Measurements from ENCODE around the gene BICC1.

BICC1 gene, protein sequence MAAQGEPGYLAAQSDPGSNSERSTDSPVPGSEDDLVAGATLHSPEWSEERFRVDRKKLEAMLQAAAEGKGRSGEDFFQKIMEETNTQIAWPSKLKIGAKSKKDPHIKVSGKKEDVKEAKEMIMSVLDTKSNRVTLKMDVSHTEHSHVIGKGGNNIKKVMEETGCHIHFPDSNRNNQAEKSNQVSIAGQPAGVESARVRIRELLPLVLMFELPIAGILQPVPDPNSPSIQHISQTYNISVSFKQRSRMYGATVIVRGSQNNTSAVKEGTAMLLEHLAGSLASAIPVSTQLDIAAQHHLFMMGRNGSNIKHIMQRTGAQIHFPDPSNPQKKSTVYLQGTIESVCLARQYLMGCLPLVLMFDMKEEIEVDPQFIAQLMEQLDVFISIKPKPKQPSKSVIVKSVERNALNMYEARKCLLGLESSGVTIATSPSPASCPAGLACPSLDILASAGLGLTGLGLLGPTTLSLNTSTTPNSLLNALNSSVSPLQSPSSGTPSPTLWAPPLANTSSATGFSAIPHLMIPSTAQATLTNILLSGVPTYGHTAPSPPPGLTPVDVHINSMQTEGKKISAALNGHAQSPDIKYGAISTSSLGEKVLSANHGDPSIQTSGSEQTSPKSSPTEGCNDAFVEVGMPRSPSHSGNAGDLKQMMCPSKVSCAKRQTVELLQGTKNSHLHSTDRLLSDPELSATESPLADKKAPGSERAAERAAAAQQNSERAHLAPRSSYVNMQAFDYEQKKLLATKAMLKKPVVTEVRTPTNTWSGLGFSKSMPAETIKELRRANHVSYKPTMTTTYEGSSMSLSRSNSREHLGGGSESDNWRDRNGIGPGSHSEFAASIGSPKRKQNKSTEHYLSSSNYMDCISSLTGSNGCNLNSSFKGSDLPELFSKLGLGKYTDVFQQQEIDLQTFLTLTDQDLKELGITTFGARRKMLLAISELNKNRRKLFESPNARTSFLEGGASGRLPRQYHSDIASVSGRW

DNA sequence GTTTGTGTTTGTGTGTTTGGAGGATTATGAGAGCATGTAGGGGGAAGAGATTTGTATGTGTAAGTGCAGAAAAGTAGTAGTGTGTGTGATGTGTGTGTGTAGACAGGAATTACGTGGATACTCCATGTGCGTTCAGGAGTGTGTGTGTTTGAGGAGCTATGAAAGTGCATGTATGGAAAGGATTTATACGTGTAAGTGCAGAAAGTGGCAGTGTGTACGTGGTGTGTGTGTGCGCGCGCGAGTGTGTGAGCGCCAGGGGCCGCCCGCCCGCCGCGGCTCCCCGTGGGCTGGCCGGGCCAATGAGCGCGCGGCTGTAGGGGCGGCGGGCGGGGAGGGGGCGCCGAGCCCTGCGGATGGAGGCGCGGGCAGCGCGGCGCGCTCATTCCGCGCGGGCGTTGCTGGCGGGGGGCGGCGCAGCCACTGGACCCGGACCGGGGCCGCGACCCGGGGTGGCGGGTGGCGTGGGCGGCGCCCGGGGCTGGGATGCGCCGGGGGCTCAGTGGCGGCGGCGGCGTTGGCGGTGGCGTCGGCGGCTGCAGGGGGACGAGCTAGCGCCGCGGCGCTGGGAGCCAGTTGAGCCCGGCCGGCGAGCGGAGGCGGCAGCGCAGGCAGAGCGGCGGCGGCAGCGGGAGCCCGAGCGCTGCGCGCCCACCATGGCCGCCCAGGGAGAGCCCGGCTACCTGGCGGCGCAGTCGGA is at the start of gene BICC1:
TSS of gene BICC1 (plus strand) at position 382 of the 697 bp plus-strand sequence. CDS start at position 654, 272 bp downstream.
- DNase-seq (ENCODE audit: low spot score): no peak

GRCh38 chr10:58464956-58465355 is 47.7 kb upstream of the BICC1 start:
- no peak for DNase-seq (ENCODE audit: low spot score)

GRCh38 chr10:58465629-58466028 is 47.0 kb upstream of the BICC1 start:
- no peak for DNase-seq (ENCODE audit: low spot score)

DNA sequence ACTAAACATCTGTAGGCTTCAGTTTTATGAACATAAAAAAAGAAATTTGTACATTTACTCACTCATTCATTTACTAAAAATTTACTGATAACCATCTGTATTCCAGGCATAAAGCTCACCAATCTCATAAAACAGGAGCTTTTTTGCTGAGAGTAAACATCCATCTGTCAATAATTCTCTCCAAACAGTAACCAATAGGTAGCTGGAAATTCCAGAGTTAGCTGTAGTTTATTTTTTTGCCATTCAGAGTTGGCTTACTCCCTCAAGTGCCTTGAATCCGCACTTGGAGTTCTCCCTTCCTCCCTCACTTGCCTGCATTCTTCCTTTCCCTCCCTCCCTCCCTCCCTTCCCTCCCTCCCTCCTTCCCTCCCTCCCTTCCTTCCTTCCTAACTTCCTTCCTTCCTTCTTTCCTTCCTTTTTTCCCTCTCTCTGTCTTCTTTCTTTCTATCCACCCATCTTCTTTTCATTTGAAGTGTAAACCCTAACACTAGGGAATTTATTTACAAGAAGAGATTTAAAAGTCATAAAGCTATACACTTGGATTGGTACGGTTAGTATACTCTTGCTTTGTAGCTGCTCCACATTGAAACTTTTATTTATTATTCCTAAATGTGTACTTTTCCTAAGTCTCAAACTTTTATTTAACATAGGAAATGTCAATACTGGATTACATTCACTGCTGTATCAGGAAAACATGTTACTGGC is 44.6 kb upstream of the BICC1 start:
- DNase-seq (ENCODE audit: low spot score): no peak

- DNase-seq (ENCODE audit: low spot score): peak; percentile 21
Measured at GRCh38 chr10:58473976-58474375, 38.7 kb upstream of the BICC1 start.

GRCh38 chr10:58475322-58476277 is 37.1 kb upstream of the BICC1 start:
- DNase-seq (ENCODE audit: low spot score): no peak

DNA sequence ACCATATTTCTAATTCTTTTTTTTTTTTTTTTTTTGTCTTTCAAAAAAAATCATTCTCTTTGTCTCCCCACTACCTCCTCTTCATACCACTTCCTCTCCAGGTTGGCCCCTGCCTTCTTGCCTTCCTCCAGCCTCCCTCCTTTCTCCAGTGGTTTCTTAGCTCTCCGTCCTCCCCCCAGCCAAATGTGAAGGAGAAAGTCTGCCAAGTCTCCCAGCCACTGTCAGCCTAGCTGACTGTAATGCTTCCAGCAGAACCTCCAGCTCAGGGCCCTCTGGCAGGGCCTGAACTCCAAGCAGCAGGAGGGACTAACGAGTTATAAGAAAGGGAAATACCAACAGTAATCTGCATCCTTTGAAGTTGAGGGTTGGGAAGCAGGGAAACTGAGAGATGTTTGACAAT is 35.5 kb upstream of the BICC1 start:
- no peak for DNase-seq (ENCODE audit: low spot score)

DNA sequence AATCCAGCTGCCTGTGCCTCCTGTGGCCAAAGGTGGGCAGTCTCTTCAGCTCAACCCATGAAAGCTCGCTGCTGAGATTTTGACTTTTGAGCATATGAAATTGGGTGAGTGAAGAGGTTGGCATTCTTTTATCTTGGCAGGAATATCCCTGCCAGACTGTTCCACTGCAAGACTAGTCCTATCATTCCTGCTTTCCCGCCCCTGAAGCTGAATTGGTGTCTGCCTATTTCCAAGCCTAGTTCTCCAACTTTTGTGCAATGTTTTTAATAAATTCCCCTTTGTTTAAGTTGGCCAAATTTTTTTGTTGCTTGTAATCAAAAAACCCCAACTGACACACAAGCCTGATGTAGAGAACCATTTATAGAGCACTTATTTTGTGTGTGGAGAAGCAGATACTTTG is 34.8 kb upstream of the BICC1 start:
- no peak for DNase-seq (ENCODE audit: low spot score)

GRCh38 chr10:58479045-58479444 is 33.6 kb upstream of the BICC1 start:
- DNase-seq (ENCODE audit: low spot score): no peak

DNA sequence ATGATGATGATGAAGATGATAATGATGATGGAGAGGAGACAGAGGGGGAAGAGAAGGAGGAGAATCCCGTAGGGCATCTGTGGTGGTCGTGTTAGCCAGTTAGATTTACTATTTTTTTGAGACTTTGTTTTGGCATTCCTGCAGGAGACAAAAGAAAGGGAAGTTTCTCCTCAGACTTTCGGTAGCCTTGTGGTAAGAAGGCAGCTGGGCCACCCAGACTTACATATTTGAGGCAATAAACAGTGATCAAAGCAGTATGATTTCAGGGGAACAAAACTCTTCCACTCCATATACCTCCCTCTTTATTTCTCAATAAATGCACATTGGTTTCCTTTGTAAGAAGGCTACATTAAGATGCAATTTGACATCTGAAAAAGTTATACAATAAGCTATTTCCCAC is 32.4 kb upstream of the BICC1 start:
- no peak for DNase-seq (ENCODE audit: low spot score)

- no peak for DNase-seq (ENCODE audit: low spot score)
Measured at GRCh38 chr10:58481569-58482109, 31.0 kb upstream of the BICC1 start.

GRCh38 chr10:58486821-58487220 is 25.9 kb upstream of the BICC1 start:
- DNase-seq (ENCODE audit: low spot score): peak; percentile 9

DNA sequence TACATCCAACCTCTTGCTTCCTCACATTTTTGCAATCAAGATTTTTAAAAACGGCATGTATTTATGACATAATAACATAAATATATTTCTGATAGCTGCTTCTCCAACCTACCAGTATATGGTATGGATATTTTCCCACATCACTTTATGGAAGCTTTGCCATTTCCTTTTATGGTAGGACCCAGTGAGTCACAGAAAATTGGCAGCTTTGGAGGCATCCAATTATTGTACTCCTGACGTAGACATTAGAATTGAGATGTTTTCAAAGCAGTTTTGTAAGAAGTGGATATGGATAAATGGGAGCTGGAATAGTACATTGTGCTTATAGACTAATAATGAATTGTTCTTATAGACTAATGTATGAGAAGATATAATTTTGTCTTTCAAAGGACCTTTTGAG is 23.8 kb upstream of the BICC1 start:
- DNase-seq (ENCODE audit: low spot score): peak; percentile 9

GRCh38 chr10:58502956-58503355 is 9.7 kb upstream of the BICC1 start:
- no peak for DNase-seq (ENCODE audit: low spot score)

- DNase-seq (ENCODE audit: low spot score): no peak
Measured at GRCh38 chr10:58508316-58508715, 4.4 kb upstream of the BICC1 start.

DNA sequence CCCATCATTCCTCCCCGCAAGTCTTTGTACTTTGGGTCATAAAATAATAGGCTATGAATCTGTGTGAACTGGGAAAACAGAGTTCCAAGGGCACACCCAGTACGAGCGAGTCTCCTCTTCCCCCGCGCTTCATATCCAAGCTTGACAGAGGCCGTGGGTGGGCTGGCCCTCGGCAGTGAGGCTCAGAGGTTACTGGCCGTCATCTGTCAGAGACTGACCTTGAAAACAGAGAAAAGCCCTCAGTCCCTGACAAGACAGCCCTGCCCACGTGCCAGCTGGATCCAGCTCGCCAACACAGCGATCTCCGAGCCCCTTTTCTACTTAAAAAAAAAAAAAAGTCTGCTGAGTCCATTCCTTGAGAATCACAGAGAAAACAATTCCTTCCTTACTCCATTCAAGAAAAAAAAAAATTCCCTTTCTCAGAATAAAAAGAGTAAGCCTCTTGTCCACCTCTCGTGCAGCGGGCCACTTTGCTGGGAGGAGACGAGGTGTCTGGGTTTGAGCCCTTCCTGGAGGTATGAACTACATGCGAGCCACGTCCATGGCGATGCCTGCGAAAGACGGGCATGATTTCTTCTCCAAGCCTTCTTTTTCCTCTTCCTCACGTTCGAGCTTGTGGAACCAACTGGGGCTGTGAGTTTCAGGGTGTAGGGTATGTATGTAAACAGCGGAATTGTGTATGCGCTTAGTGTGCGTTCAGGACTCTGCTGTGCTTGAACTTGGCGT is 744 bp upstream of the BICC1 start:
- DNase-seq (ENCODE audit: low spot score): no peak

DNA sequence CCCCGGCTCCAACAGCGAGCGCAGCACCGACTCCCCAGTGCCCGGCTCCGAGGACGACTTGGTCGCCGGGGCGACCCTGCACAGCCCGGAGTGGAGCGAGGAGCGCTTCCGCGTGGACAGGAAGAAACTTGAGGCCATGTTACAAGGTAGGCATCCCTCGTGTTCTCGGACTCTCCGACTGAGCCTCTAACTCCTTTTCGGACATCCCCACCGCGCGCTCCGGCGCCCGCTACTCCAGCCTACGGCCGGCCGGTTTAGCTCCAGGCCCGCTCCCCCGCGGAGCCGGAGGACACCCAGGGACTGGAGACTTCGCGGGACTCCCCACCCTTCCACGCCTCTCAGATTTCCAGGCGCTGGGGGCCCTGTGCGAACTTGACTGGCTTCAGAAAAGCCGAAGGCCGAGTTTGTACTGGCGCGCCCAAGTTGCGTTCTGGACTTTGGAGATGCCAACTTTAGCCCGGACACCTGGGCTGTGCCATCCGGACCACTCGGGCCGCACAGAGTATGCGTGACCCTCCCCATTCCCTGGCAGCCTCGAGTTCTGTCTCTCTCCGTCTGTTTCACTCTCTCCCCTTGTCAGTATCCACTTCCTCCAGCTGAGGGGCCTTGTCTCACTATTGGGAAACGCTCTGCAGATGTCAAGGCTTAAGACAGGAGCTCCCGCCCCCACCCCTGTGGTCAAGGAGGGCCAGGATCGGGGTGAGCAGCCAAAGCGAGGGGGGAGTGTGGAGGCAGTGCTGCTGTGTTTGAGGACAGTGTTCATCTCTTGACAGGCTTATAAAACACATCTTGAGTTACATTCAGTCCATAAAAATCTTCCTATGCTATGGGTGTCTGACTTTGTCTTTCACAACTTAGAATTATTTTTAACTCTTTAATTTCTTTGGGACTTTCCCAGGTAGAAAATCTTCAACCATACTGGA is 777 bp downstream of the BICC1 start:
- DNase-seq (ENCODE audit: low spot score): no peak

DNA sequence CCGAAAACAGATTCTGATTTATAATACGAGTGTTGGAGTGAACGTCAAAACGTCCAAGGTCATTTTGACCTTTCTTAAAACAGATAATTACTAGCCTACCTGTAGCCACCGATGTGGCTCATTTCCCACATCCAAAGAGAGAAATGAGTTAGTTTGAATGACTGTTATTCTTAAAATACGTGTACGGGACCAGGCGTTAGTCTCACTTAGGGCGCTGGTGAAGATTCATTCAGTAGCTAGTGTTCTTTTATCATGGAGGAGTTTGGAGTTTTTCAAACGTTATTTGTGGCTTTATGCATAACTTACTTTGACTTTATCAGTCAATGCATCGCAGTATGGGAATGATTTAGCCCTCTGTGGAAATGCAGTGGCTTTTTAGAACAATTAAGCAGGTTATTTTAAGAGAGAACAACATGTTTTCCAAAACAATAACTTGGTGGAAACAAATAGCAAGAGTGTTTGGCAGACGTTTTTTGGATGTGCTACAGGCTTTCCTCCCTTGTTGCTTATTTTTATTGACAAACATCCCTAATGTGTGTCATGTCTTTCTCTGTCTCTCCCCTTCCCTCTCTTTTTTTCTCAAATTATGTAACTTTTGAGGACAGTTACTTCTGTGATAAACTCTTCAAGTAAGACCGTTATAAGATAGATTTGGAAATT is 1.6 kb downstream of the BICC1 start:
- no peak for DNase-seq (ENCODE audit: low spot score)

Data from RKO (cell line).